Measurements from ENCODE around the gene S100P. TPM values are rescaled to one million over a fixed set of nuclear protein-coding genes. Genes with fewer than 3 reads are reported as not detected.

Gene S100P
- total and polyA plus RNA-seq, 2 experiments from 2014 or later: not detected

DNA sequence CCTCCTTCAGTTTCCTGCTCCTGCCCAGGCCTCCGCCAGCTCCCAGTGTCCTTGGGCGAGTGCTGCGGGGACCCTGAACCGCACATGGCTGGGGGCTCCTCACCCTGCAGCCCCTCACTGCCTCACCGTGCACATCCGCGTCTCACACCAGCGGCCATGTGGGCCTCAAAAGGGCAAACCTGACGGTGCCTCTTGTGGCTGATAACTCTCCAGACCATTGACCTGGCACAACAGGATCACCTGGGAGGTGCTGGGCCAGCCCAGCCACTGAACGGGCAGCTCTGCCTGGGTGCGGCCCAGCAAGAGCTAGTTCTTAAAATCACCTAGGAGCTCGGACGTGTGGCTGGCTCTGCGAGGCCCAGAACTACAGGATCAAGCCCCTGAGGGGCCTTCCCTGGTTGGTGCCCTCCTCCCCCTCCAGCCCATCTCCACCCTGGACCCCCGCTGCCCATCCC, 4.1 kb upstream of the S100P start:
- Histone ChIP-seq H3K27ac (no peak overlapping the region), H3K27me3 (no peaks in the 10 kb centered on the region), H3K9me3 (ENCODE audit: low read depth) (no peaks in the 10 kb centered on the region), H3K4me1 (ENCODE audit: low read depth) (no peaks in the 10 kb centered on the region), H3K36me3 (no peaks in the 10 kb centered on the region), H3K4me3 (no peak overlapping the region)
- DNase-seq (ENCODE audit: low read depth in 1 of 2, low spot score in 1 of 2): no peak
- TF ChIP-seq, protein P1, sequence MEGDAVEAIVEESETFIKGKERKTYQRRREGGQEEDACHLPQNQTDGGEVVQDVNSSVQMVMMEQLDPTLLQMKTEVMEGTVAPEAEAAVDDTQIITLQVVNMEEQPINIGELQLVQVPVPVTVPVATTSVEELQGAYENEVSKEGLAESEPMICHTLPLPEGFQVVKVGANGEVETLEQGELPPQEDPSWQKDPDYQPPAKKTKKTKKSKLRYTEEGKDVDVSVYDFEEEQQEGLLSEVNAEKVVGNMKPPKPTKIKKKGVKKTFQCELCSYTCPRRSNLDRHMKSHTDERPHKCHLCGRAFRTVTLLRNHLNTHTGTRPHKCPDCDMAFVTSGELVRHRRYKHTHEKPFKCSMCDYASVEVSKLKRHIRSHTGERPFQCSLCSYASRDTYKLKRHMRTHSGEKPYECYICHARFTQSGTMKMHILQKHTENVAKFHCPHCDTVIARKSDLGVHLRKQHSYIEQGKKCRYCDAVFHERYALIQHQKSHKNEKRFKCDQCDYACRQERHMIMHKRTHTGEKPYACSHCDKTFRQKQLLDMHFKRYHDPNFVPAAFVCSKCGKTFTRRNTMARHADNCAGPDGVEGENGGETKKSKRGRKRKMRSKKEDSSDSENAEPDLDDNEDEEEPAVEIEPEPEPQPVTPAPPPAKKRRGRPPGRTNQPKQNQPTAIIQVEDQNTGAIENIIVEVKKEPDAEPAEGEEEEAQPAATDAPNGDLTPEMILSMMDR (IDR thresholded peaks at IDR 0.05; ENCODE audit: low read depth, low read length): no peak

DNA sequence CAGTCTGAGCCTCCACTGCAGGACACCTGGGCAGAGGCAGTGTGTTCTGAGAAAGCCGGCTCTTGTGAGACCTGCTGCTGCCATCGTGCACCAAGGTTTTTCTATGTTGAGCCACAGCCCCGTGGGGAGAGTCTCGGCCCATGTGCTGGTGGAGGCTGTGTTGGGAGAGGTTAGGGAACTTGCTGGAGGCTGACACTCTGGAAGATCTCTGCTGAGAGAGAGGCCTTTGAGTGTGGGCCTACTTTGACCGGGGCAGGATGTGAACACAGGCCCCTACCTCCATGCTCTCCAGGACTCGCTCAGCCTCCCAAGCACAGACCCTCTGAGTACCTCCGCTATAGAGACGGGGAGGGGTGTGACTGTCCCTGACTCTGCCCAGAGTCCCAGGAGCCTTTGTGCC, 1.3 kb upstream of the S100P start:
- DNase-seq (ENCODE audit: low read depth in 1 of 2, low spot score in 1 of 2): no peak
- Histone ChIP-seq H3K36me3 (no peaks in the 10 kb centered on the region), H3K4me3 (no peak overlapping the region), H3K27ac (no peak overlapping the region), H3K27me3 (no peaks in the 10 kb centered on the region), H3K9me3 (ENCODE audit: low read depth) (no peaks in the 10 kb centered on the region), H3K4me1 (ENCODE audit: low read depth) (no peaks in the 10 kb centered on the region)
- TF ChIP-seq, protein P1 (IDR thresholded peaks at IDR 0.05; ENCODE audit: low read depth, low read length): no peak

DNA sequence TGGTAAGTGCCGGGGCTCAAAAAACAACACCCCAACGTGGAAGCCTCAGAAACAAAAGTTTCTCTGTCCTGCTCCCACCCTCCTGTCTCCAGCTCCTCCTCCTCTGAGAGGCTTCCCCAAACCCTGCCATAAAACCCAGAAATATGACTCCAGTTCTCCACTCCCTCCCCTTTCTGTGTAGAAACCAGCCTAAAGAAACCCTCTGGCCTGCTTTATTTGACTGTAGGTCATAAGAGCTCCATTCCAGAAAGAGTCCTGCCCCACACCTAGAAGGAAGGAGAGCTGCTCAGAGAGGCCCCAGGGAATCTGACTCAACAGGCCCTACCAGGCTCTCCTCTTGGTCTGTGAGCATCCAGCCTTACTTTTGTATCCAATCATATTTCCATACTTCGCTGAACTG, 872 bp upstream of the S100P start:
- peak in 1 of 2 donors; percentile 27 for DNase-seq (ENCODE audit: low read depth in 1 of 2, low spot score in 1 of 2)
- no peaks in the 10 kb centered on the region for H3K27me3 ChIP-seq
- no peak overlapping the region for H3K4me3 ChIP-seq
- H3K9me3 ChIP-seq (ENCODE audit: low read depth): no peaks in the 10 kb centered on the region
- TF ChIP-seq, protein P1 (IDR thresholded peaks at IDR 0.05; ENCODE audit: low read depth, low read length): no peak
- H3K4me1 ChIP-seq (ENCODE audit: low read depth): no peaks in the 10 kb centered on the region
- H3K27ac ChIP-seq: no peak overlapping the region
- H3K36me3 ChIP-seq: no peaks in the 10 kb centered on the region

DNA sequence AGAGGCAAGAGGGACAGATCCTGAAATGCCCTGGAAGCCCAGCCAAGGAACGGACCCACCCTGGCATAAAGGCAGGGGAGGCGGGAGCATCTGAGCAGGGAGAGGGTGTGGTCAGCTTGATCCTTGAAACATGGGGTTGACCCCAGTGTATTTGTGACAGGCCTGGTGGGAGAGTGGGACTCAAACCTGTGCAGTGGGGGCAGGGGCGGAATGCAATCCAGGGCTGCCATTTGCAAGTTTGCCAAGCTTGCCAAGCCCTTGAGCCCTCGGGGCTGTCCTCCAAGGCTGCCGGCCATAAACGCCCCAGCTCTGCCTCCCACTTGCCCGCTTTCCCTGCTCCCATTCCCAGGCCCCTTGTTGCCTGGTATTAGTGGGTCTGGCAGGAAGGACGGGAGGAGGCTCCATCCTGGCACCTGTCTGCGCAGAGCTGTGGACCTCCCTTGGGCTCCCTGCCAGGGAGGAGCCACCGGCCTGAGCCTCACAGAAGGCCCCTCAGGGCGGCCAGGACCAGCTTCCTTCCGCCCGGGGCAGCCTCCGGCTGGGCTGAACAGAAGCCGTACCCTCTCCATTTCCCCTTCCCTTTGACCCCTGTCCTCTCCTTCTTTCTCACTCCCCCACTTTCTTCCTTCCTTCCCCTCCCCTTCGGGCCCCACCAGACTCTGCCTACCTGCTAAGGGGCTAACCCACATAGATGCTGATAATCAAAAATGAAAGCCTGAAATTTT, 661 bp downstream of the S100P start:
- Histone ChIP-seq H3K36me3 (no peaks in the 10 kb centered on the region), H3K4me3 (no peak overlapping the region), H3K4me1 (ENCODE audit: low read depth) (no peaks in the 10 kb centered on the region), H3K27ac (no peak overlapping the region), H3K27me3 (no peaks in the 10 kb centered on the region), H3K9me3 (ENCODE audit: low read depth) (no peaks in the 10 kb centered on the region)
- DNase-seq (ENCODE audit: low read depth in 1 of 2, low spot score in 1 of 2): no peak
- TF ChIP-seq, protein P1 (IDR thresholded peaks at IDR 0.05; ENCODE audit: low read depth, low read length): no peak

DNA sequence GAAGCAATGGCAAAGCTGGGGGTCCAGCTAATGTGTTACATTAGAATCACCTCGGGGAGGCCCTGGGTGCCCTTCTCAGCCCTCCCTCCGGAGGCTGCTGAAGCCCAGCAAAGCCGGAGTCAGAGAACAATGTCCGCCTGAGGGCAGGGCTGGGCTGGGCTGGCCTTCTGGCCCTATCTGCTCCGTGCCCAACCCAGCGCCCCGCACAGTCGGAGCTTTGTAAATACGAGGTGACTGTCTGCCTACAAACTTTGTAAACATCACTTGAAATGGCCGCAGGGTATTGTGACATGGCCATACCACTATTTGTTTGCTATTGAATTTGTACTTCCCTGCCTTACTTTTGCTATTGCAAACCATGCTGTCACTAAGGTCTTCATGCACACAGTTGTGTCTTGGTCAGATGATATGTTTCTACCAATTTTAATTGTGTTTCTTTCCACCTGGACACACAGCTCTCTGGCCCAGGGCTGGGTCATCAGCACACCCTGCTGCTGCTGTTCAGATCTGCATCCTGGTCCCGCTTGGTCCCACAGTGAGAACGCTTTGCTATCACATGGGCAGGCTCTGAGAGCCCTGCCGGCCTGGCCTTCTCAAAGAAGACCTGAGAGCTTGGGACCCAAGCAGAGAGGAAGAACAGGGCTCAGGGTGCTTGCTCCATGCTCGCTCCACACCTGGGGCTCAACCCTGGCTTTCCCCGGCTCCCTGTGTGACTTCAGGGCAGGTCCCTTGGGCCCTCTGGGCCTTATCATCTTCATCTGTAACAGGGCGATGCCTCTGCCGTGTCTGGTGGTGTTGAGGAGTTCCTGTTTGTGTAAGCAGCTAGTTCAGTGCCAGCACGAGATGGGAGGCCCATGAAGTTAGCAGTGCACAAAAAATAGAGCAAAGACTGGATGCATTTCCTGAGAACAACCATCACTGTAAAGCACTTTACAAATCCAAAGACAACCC, 2.3 kb downstream of the S100P start:
- no peaks in the 10 kb centered on the region for H3K9me3 ChIP-seq (ENCODE audit: low read depth)
- DNase-seq (ENCODE audit: low read depth in 1 of 2, low spot score in 1 of 2): no peak

More for the DNA sequence above, 2.3 kb downstream of the S100P start:
- Histone ChIP-seq H3K27ac (no peak overlapping the region), H3K4me3 (no peak overlapping the region), H3K27me3 (no peaks in the 10 kb centered on the region), H3K4me1 (ENCODE audit: low read depth) (no peaks in the 10 kb centered on the region), H3K36me3 (no peaks in the 10 kb centered on the region)
- TF ChIP-seq, protein P1 (IDR thresholded peaks at IDR 0.05; ENCODE audit: low read depth, low read length): no peak

All from cardiac muscle cell (in vitro differentiated cells and primary cell).